GM19193 (cell line): ENCODE data around the gene LENG8.

Source experiments
- POLR2A ChIP-seq: IDR thresholded peaks from 4 replicates; pipeline ENCODE4 v1.6.1; 2011; ENCODE audit not compliant: insufficient read depth, insufficient read length; ENCODE audit errors: extremely low read depth

Gene LENG8

GRCh38 chr19:54448774-54449700, at the start of gene LENG8:
LENG8 (plus strand) TSS chr19:54449199; CDS start chr19:54451345, 2,146 bp downstream.
- TF ChIP-seq POLR2A = peak; percentile 98

GRCh38 chr19:54400913-54401312, 48.1 kb upstream of the LENG8 start:
- TF ChIP-seq POLR2A = no peak

GRCh38 chr19:54403054-54403453, 45.9 kb upstream of the LENG8 start:
- TF ChIP-seq POLR2A = no peak

GRCh38 chr19:54405628-54406027, 43.4 kb upstream of the LENG8 start:
- no peak for TF ChIP-seq POLR2A

- no peak for TF ChIP-seq POLR2A
Observed at GRCh38 chr19:54407780-54408179, 41.2 kb upstream of the LENG8 start.

GRCh38 chr19:54408456-54409026, 40.5 kb upstream of the LENG8 start:
- TF ChIP-seq POLR2A = no peak

- TF ChIP-seq POLR2A = no peak
Observed at GRCh38 chr19:54411033-54411432, 38.0 kb upstream of the LENG8 start.

- no peak for TF ChIP-seq POLR2A
Observed at GRCh38 chr19:54412877-54413276, 36.1 kb upstream of the LENG8 start.

GRCh38 chr19:54414156-54414555, 34.8 kb upstream of the LENG8 start:
- TF ChIP-seq POLR2A = no peak

- no peak for TF ChIP-seq POLR2A
Observed at GRCh38 chr19:54415208-54415900, 33.6 kb upstream of the LENG8 start, which contains the start of gene TTYH1. TTYH1 (plus strand) TSS chr19:54415464; CDS start chr19:54415553, 89 bp downstream.

- no peak for TF ChIP-seq POLR2A
Observed at GRCh38 chr19:54415901-54416673, 32.9 kb upstream of the LENG8 start.

GRCh38 chr19:54416695-54417491, 32.1 kb upstream of the LENG8 start:
- TF ChIP-seq POLR2A = no peak

GRCh38 chr19:54418030-54418929, 30.7 kb upstream of the LENG8 start:
- TF ChIP-seq POLR2A = no peak
